SIG-M5 treated with dmso at 0.1 percent for 504 hours (cell line): Measurements from ENCODE around the gene FRYL.
"Not testable (repeated sequence)": the region's sequence is repeated elsewhere in the genome, so short reads cannot be mapped to it uniquely, and the experiment has no call there.

ENCODE experiments used
- DNase-seq: peaks from one replicate; lab custom pipeline; 2025; ENCODE audit not compliant: unreplicated experiment; lab: John Stamatoyannopoulos, UW

The FRYL gene

DNA sequence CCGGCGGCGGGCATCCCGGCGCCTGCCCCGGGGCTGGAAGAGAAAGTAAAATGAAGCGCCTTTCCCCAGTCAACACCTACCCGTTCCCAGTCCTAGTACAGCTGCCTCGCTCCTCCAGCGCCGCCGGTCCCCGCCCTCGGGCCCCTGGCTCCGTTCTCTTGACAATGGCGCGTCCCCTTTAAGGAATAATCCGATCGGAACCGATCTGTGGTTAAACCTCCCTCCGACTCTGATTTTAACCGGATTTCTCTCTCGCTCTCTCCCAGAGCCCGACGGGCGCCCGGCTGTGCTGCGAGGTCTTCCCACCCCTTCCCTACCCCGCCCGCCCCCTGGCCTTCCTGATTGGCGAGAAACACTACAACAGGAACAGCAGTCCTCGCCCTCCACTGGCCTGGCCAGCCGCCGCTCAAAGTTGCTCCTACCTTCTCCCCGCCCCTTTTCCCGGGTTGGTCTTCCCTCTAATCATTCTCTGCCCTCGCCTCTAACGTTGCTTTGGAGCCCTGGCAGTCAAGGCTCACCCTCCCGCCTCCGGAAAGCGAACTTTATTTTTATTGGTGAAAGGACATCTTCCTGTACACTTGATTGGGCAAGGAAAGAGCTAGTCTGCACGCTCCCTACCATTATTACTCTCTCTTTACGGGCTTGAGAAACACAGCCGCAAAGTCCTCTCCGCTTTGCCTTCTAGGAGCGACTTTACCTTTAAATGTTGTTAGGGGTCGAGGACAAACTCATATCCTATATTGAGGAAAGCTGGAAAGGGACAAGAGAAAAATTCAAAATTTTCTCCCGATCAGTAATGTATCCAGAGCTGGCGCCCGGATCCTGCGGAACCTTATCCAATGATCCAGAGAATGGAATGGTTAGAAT lies at the start of gene FRYL:
Gene FRYL (minus strand): TSS at position 282 of the 867 bp plus-strand sequence. CDS start 145,869 bp downstream, outside the sequence.
- DNase-seq: peak; percentile 99

- DNase-seq: no peak
These were observed 47.5 kb upstream of the FRYL start for GRCh38 chr4:48827622-48828021.

DNA sequence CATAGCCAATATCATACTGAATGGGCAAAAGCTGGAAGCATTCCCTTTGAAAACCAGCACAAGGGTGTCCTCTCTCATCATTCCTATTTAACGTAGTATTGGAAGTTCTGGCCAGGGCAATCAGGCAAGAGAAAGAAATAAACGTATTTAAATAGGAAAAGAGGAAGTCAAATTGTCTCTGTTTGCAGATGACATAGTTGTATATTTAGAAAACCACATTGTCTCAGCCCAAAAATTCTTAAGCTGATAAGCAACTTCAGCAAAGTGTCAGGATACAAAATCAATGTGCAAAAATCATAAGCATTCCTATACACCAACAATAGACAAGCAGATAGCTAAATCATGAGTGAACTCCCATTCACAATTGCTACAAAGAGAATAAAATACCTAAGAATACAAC lies 41.4 kb upstream of the FRYL start:
- DNase-seq: not testable (repeated sequence)

DNA sequence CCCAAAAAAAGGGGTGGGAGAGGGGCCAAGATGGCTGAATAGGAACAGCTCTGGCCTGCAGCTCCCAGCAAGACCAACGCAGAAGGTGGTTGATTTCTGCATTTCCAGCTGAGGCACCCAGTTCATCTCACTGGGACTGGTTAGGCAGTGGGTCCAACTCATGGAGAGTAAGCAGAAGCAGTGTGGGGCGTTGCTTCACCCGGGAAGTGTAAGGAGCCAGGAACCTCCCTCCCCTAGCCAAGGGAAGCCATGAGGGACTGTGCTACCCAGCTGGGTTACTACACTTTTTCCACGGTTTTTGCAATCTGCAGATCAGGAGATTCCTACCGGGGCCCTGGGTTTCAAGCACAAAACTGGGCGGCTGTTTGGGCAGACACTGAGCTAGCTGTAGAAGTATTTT lies 36.9 kb upstream of the FRYL start:
- DNase-seq: no peak

GRCh38 chr4:48816297-48816696 lies 36.2 kb upstream of the FRYL start:
- DNase-seq: not testable (repeated sequence)

- DNase-seq: no peak
These were observed 35.4 kb upstream of the FRYL start for GRCh38 chr4:48815483-48815882.

DNA sequence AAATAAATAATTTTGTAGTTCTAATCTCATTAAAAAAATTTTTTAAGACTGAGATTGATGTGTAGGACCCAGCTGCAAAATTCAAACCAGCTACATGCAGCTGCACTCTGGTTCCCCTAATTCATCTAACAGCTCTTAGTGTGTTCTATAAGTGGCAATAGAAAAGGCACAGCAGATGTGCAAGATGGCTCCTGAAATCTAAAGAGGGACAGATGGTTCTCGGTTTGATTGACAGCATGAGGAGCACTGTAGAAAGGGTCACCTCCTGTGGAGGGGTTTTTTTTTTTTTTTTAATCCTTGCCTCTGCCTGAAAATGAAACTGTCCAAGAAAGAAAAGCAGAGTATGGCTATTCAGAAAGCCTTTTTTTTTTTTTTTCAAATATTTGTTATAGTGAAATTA lies 33.9 kb upstream of the FRYL start:
- no peak for DNase-seq

- DNase-seq: no peak
These were observed 32.8 kb upstream of the FRYL start for GRCh38 chr4:48812866-48813265.

- DNase-seq: no peak
These were observed 24.7 kb upstream of the FRYL start for GRCh38 chr4:48804584-48805301.

GRCh38 chr4:48801016-48801715 lies 21.1 kb upstream of the FRYL start:
- no peak for DNase-seq

- not testable (repeated sequence) for DNase-seq
These were observed 20.1 kb upstream of the FRYL start for GRCh38 chr4:48800155-48800554.

DNA sequence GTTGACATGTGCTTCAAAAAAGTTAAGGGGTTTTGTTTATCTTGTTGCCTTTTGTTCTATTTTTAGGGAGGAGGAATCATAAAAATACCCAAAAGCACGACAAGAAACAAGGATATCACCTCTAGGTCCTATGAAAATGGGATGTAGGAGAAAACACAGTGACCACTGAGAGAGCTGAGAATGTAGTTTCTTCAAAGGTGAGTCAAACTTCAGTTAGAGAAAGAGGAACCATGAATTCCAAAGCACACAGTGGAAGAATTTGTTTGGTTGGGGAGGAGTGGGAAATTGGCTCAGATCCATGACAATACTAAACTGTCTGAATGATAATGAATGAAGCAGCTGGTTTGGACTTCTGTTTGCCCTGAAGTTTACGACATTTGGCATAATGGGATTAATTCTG lies 19.1 kb upstream of the FRYL start:
- no peak for DNase-seq

DNA sequence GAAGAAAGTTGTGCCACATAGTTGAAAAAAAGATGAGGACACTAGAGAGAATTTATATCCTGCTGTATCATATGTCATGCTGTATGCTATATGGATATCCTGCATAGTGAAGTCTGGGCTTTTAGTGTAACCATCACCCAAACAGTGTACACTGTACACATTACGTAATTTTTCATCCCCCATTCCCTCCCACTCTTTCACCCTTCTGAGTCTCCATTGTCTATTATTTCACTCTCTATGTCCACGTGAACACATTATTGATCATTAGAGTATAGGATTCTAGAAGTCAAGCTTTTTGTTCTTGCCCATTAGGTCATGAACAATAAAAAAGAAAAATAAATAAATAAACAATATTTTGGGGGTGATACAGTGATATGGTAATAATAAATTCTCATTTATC lies 18.0 kb upstream of the FRYL start:
- DNase-seq: no peak

- no peak for DNase-seq
These were observed 17.0 kb upstream of the FRYL start for GRCh38 chr4:48796927-48797679.

DNA sequence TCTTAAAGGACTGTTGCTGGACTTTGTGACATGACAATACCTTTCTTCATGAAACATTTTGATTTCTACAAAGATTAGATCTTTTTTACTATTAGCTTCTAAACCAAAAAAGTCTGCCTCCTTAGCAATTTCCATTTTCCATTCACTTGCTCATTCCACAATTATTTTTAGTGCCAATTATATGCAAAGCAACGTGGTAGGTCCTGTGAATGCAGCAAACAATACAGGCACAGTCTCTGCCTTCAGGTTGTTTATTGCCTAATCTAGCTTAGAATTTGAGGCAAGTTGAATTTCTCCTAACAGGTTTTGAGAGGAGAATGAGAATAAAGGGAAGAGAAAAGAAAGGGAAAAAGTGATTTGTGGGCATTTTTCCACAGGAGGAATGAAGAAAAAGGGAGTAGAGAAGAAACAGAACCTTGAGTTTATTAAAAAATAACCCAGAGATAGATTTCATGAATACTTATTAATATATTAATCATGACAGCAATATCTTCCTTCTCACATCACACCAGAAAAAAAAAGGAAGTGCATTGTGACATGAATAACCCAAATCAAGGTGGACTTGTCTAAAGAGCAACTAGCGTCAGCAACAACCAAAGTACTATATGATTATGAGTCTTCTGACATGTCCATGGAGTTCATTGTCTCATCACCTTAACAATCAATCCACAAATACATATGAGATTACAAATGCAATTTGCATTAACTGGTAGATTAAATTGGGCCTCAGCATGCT lies 16.3 kb upstream of the FRYL start:
- DNase-seq: no peak

GRCh38 chr4:48795108-48795507 lies 15.0 kb upstream of the FRYL start:
- DNase-seq: no peak

DNA sequence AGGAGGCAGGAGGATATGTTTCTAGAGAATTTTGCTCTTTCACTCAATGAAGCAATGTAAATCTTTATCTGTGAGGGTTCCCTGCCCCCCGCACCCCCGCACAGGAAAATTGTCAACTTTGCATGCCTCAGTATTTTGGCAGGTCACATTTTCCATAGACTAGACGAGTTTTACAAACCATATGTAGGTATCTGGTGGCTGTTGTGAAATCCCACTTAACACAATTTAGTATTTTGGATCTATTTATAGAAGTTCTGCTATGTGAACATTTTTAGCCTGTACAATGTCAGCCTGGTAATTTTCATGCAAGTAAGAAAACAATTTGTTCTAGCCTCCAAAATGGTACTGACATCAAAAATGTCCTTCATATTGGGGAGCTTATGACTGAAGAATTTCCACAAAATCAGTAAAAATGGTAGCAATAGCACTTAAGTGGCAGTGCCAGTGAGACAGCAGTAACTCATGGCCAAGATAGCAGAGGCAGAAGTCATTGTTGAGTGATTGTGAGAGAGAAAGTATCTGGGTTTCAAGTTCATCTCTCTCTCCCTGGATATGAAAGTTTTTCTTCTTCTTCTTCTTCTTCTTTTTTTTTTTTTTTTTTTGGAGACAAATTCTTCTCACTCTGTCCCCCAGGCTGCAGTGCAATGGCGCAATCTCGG lies 12.4 kb upstream of the FRYL start:
- peak; percentile 49 for DNase-seq

GRCh38 chr4:48791313-48791712 lies 11.2 kb upstream of the FRYL start:
- DNase-seq: no peak

GRCh38 chr4:48790561-48790960 lies 10.5 kb upstream of the FRYL start:
- no peak for DNase-seq

- DNase-seq: no peak
These were observed 7.0 kb upstream of the FRYL start for GRCh38 chr4:48787056-48787455.
